GM23338 (cell line): Measurements from ENCODE around the gene CCDC137. TPM values are rescaled to one million over a fixed set of nuclear protein-coding genes. Genes with fewer than 3 reads are reported as not detected.

ENCODE experiments used
- ATAC-seq: fragments of 200-7000 bp; cut with Tn5 transposase; 3 replicates; pipeline ENCODE4 v1.9.1; 2020
- DNase-seq: peaks from one replicate; pipeline ENCODE4 v3.0.0-alpha.2; 2015; ENCODE audit warnings: low spot score
- H2AFZ ChIP-seq: fragments of 200-600 bp; sonication (generic); 2 replicates; pipeline ENCODE4 v1.8.0; 2016; ENCODE audit warnings: antibody characterized with exemption, mild to moderate bottlenecking, moderate library complexity
- H3F3A ChIP-seq: fragments of 200-600 bp; sonication (generic); replicated peaks from 2 replicates; pipeline ENCODE4 v1.8.0; 2017; ENCODE audit warnings: antibody characterized with exemption, mixed run types, low read depth
- H3K27ac ChIP-seq: fragments of 200-600 bp; sonication (generic); 2 replicates; pipeline ENCODE4 v1.6.1; 2016; ENCODE audit warnings: low read depth
- H3K27me3 ChIP-seq: fragments of 200-600 bp; sonication (generic); 2 replicates; pipeline ENCODE4 v1.8.0; 2016; ENCODE audit warnings: mild to moderate bottlenecking, mixed run types, moderate library complexity; ENCODE audit not compliant: insufficient read depth
- H3K36me3 ChIP-seq: fragments of 200-600 bp; sonication (generic); 2 replicates; pipeline ENCODE4 v1.8.0; 2016; ENCODE audit warnings: mild to moderate bottlenecking; ENCODE audit not compliant: insufficient read depth
- H3K4me1 ChIP-seq: fragments of 200-600 bp; sonication (generic); 2 replicates; pipeline ENCODE4 v1.8.0; 2016; ENCODE audit warnings: mild to moderate bottlenecking, moderate library complexity; ENCODE audit not compliant: insufficient read depth
- H3K4me2 ChIP-seq: fragments of 200-600 bp; sonication (generic); 2 replicates; pipeline ENCODE4 v1.7.1; 2017; ENCODE audit warnings: mixed run types
- H3K4me3 ChIP-seq: fragments of 200-600 bp; sonication (generic); 2 replicates; pipeline ENCODE4 v1.6.1; 2016; ENCODE audit warnings: mixed run types
- H3K79me2 ChIP-seq: fragments of 200-600 bp; sonication (generic); replicated peaks from 2 replicates; pipeline ENCODE4 v1.8.0; 2017; ENCODE audit warnings: mild to moderate bottlenecking; ENCODE audit not compliant: insufficient read depth
- H3K9me2 ChIP-seq: fragments of 200-600 bp; sonication (generic); 2 replicates; pipeline ENCODE4 v1.8.0; 2017; ENCODE audit not compliant: insufficient read depth
- H4K20me1 ChIP-seq: fragments of 200-600 bp; sonication (generic); replicated peaks from 2 replicates; pipeline ENCODE4 v1.8.0; 2017; ENCODE audit warnings: mild to moderate bottlenecking; ENCODE audit not compliant: insufficient read depth
- H3K27ac Mint-ChIP-seq: 2 replicates; pipeline ENCODE4 v1.8.0; 2020; ENCODE audit warnings: inconsistent platforms, mild to moderate bottlenecking, moderate library complexity, mixed read lengths
- H3K27me3 Mint-ChIP-seq: 3 replicates; pipeline ENCODE4 v1.8.0; 2022; ENCODE audit warnings: low read depth, mild to moderate bottlenecking, moderate library complexity, mixed read lengths, inconsistent platforms; ENCODE audit not compliant: insufficient read depth, poor library complexity
- H3K36me3 Mint-ChIP-seq: 3 replicates; pipeline ENCODE4 v1.8.0; 2021; ENCODE audit warnings: low read depth, mild to moderate bottlenecking, inconsistent platforms, moderate library complexity, mixed read lengths
- H3K4me1 Mint-ChIP-seq: 3 replicates; pipeline ENCODE4 v1.8.0; 2020; ENCODE audit warnings: mild to moderate bottlenecking, inconsistent platforms, mixed read lengths
- H3K4me3 Mint-ChIP-seq: 3 replicates; pipeline ENCODE4 v1.8.0; 2021; ENCODE audit warnings: moderate library complexity, mild to moderate bottlenecking, inconsistent platforms, mixed read lengths
- H3K9me3 Mint-ChIP-seq: 3 replicates; pipeline ENCODE4 v1.8.0; 2020; ENCODE audit warnings: moderate library complexity, mild to moderate bottlenecking, inconsistent platforms, mixed read lengths
- POLR2AphosphoS5 ChIP-seq: IDR thresholded peaks from 2 replicates; pipeline ENCODE4 v1.6.1; 2016; ENCODE audit warnings: antibody characterized with exemption, low read depth
- polyA plus RNA-seq: library from polyadenylated mRNA; unstranded; fragments of >200 nt; fragmentation: Nextera tagmentation; extraction: Ambion mirVana; gene quantifications from 2 replicates; pipeline ENCODE4 v1.2.1, GENCODE V29; 2016
- total RNA-seq: library from RNA; depleted of rRNA; stranded (reverse); fragments of >200 nt; shearing (Covaris generic); gene quantifications from 2 replicates; pipeline ENCODE4 v1.2.3, GENCODE V29; 2014
- TF ChIP-seq, protein P1 (sequence below): IDR thresholded peaks from 2 replicates; pipeline ENCODE4 v1.6.1; 2016; ENCODE audit warnings: antibody characterized with exemption
- TF ChIP-seq, protein P2 (sequence below): IDR thresholded peaks from one replicate; pipeline ENCODE4 v1.6.1; 2018; ENCODE audit warnings: antibody characterized with exemption; ENCODE audit not compliant: unreplicated experiment
- TF ChIP-seq, protein P3 (sequence below), 2 experiments: fragments of 200-600 bp in 1 of 2; sonication (generic) in 1 of 2; conservative IDR thresholded peaks; 2 replicates each; pipeline versions ENCODE4 v1.5.1 to v1.6.1; 2016 to 2017; ENCODE audit warnings: antibody characterized with exemption in 2 of 2, low read depth in 2 of 2, mild to moderate bottlenecking in 2 of 2, moderate library complexity in 1 of 2

CCDC137 gene
- total and polyA plus RNA-seq, 2 experiments from 2014 or later: 26.1 to 73.4 TPM

DNA sequence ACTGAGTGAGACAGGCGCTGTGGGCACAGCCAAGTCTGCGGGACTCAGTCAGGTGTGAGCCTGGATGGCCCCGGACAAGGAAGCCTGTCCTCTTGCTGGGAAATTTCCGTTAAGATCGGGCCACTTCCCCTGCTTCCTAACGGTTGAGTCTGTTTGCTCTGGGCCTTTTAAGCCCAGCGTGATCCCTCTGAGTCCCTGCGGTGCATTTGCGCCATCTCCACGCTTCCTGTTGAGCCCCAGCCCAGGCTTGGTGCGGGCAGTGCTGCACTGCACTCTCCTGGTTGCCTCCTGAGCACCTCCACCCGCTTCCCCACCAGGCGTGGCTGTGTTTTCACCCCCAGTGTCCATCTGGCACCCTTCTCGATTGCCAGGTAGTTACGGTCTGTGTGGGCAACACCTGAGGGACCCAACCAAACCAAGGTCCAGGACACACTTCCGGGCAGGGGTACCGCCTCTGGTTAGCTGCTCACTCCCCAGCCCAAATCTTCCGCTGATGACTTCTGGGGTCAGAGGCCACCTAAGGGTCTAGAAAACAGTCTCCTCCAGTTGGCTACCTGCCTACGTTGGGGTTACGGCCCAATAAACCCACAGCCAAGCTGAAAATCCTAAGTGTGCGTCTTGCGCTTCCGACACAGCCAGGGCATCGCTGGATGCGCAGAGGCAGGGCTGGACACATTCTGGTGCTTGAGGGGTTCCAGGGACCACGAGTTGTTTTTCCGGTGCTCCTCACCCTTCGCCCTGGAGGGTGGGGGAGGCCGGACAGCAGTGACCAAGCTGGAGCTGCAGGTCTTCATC lies 44.2 kb downstream of the CCDC137 start:
- H3K27ac ChIP-seq: no peak overlapping the region

More for the DNA sequence above, 44.2 kb downstream of the CCDC137 start:
- no peaks in the 10 kb centered on the region for H3K27me3 ChIP-seq
- Mint-ChIP-seq H3K9me3 (no peaks in the 10 kb centered on the region), H3K36me3 (peaks cover 21% of the 10 kb centered on the region), H3K4me1 (peaks cover 25% of the 10 kb centered on the region), H3K27me3 (peaks cover 22% of the 10 kb centered on the region), H3K27ac (peak overlapping the region; percentile 80), H3K4me3 (peak overlapping the region; percentile 79)
- H3K4me2 ChIP-seq: peak overlapping the region; percentile 97
- H3K9me2 ChIP-seq: no peaks in the 10 kb centered on the region
- H4K20me1 ChIP-seq: no peaks in the 10 kb centered on the region; the same call in none of the 2 replicates
- peaks cover 13% of the 10 kb centered on the region for H3K79me2 ChIP-seq
- H3F3A ChIP-seq: peaks cover 29% of the 10 kb centered on the region
- TF ChIP-seq POLR2AphosphoS5: 0 out of 2 replicates have a peak, but pooled peaks have one; percentile 43
- TF ChIP-seq, protein P1, sequence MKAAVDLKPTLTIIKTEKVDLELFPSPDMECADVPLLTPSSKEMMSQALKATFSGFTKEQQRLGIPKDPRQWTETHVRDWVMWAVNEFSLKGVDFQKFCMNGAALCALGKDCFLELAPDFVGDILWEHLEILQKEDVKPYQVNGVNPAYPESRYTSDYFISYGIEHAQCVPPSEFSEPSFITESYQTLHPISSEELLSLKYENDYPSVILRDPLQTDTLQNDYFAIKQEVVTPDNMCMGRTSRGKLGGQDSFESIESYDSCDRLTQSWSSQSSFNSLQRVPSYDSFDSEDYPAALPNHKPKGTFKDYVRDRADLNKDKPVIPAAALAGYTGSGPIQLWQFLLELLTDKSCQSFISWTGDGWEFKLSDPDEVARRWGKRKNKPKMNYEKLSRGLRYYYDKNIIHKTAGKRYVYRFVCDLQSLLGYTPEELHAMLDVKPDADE: no peak
- TF ChIP-seq, protein P2, sequence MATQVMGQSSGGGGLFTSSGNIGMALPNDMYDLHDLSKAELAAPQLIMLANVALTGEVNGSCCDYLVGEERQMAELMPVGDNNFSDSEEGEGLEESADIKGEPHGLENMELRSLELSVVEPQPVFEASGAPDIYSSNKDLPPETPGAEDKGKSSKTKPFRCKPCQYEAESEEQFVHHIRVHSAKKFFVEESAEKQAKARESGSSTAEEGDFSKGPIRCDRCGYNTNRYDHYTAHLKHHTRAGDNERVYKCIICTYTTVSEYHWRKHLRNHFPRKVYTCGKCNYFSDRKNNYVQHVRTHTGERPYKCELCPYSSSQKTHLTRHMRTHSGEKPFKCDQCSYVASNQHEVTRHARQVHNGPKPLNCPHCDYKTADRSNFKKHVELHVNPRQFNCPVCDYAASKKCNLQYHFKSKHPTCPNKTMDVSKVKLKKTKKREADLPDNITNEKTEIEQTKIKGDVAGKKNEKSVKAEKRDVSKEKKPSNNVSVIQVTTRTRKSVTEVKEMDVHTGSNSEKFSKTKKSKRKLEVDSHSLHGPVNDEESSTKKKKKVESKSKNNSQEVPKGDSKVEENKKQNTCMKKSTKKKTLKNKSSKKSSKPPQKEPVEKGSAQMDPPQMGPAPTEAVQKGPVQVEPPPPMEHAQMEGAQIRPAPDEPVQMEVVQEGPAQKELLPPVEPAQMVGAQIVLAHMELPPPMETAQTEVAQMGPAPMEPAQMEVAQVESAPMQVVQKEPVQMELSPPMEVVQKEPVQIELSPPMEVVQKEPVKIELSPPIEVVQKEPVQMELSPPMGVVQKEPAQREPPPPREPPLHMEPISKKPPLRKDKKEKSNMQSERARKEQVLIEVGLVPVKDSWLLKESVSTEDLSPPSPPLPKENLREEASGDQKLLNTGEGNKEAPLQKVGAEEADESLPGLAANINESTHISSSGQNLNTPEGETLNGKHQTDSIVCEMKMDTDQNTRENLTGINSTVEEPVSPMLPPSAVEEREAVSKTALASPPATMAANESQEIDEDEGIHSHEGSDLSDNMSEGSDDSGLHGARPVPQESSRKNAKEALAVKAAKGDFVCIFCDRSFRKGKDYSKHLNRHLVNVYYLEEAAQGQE: no peak
- TF ChIP-seq, protein P3, sequence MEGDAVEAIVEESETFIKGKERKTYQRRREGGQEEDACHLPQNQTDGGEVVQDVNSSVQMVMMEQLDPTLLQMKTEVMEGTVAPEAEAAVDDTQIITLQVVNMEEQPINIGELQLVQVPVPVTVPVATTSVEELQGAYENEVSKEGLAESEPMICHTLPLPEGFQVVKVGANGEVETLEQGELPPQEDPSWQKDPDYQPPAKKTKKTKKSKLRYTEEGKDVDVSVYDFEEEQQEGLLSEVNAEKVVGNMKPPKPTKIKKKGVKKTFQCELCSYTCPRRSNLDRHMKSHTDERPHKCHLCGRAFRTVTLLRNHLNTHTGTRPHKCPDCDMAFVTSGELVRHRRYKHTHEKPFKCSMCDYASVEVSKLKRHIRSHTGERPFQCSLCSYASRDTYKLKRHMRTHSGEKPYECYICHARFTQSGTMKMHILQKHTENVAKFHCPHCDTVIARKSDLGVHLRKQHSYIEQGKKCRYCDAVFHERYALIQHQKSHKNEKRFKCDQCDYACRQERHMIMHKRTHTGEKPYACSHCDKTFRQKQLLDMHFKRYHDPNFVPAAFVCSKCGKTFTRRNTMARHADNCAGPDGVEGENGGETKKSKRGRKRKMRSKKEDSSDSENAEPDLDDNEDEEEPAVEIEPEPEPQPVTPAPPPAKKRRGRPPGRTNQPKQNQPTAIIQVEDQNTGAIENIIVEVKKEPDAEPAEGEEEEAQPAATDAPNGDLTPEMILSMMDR (conservative IDR thresholded peaks at IDR 0.05; ENCODE audit: low read depth in 2 of 2): 0 out of 4 replicates have a peak, but pooled peaks of 1 of the 2 experiments have one; percentile 1
- H3K4me1 ChIP-seq: peaks cover 24% of the 10 kb centered on the region; the same call in 1 of the 2 replicates
- ATAC-seq (peak; percentile 14), DNase-seq (no peak)
- no peak overlapping the region for H2AFZ ChIP-seq
- peak overlapping the region; percentile 77 for H3K4me3 ChIP-seq
- peaks cover 4% of the 10 kb centered on the region; the same call in 1 of the 2 replicates for H3K36me3 ChIP-seq
